H1 (cell line): ENCODE measurements around the gene GADD45A. TPM values are rescaled to one million over a fixed set of nuclear protein-coding genes. Genes with fewer than 3 reads are reported as not detected.

Experiments
- CTCF ChIP-seq, 3 experiments: IDR thresholded peaks; 1 replicate in 2 of 3; 2 replicates in 1 of 3; pipeline versions ENCODE4 v1.5.1 to v1.6.1; 2011; ENCODE audit warnings: low read length in 3 of 3, mild to moderate bottlenecking in 3 of 3, inconsistent platforms in 2 of 3, low read depth in 1 of 3, moderate library complexity in 1 of 3; ENCODE audit not compliant: insufficient read depth in 1 of 3; ENCODE audit errors: control extremely low read depth in 1 of 3
- SIN3A ChIP-seq, 2 experiments: IDR thresholded peaks in 1 of 2; conservative IDR thresholded peaks in 1 of 2; 2 replicates each; pipeline ENCODE4 v1.6.1; 2011 to 2012; ENCODE audit warnings: low read length in 2 of 2, improper control_type of control experiment in 1 of 2, low read depth in 1 of 2, mild to moderate bottlenecking in 1 of 2
- SP4 ChIP-seq: IDR thresholded peaks from 2 replicates; pipeline ENCODE4 v1.6.1; 2012; ENCODE audit warnings: low read length, inconsistent platforms
- SUZ12 ChIP-seq: fragments of 200-600 bp; sonication (generic); IDR thresholded peaks from 2 replicates; pipeline ENCODE4 v1.6.1; 2012; ENCODE audit warnings: mild to moderate bottlenecking, inconsistent platforms, low read length, moderate library complexity, mixed read lengths
- TBP ChIP-seq: IDR thresholded peaks from 2 replicates; pipeline ENCODE4 v1.6.1; 2011; ENCODE audit warnings: low read depth, low read length, improper control_type of control experiment
- YY1 ChIP-seq: IDR thresholded peaks from 2 replicates; pipeline ENCODE4 v1.6.1; 2011; ENCODE audit warnings: low read depth, mild to moderate bottlenecking, low read length
- polyA plus RNA-seq, 7 experiments: library from polyadenylated mRNA; depleted of rRNA in 3 of 7; stranded (reverse) in 5 of 7; unstranded in 2 of 7; fragments of >200 nt in 5 of 7; fragments of 200-250 nt in 2 of 7; gene quantifications; 1 replicate in 5 of 7; 2 replicates in 1 of 7; 4 replicates in 1 of 7; pipeline versions ENCODE4 v1.2.1 to v1.2.3, GENCODE V29; 2011 to 2013; ENCODE audit warnings: missing spikeins in 2 of 7, mixed read lengths in 2 of 7
- total RNA-seq: library from RNA; stranded (reverse); fragmentation: NEBNext Ultra II Directional; extraction: Animal tissue kit (Norgen Biotek cat#: 25700); gene quantifications from 2 replicates; pipeline ENCODE4 v1.2.1, GENCODE V29; 2021
- TF ChIP-seq, protein P1 (sequence below): IDR thresholded peaks from 2 replicates; pipeline ENCODE4 v1.6.1; 2011; ENCODE audit warnings: low read depth, mild to moderate bottlenecking, low read length; ENCODE audit not compliant: insufficient read depth

The GADD45A gene
- total and polyA plus RNA-seq, 2 of the 8 experiments (the other 6 are each of a cell fraction or from before 2014, with no cell fraction given), result 7.6 to 15.6 TPM

DNA sequence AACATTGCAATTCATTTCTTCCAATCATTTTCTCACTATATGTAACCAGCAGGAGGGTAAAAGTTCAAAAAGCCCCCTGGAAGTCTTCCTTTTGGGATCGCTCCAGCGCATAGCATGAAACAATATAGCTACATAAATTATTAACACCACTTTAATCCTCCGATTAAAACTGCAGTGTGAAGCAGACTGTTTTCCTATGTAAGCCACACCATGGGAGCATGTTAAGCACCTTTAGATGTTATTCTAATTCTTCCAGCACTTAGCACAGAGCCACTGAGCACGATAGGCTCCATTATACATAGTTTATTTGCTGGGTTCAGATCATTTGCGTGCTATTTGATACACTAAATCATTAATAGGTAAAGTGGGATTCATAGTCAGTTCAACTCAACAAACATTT is 18.4 kb upstream of the GADD45A start (continued):
- TF ChIP-seq CTCF (IDR thresholded peaks at IDR 0.05; ENCODE audit: control extremely low read depth in 1 of 3, insufficient read depth in 1 of 3, low read depth in 1 of 3, low read length in 3 of 3) (no peak), SIN3A (conservative IDR thresholded peaks at IDR 0.05 in 1 of 2, IDR thresholded peaks at IDR 0.05 in 1 of 2; ENCODE audit: low read depth in 1 of 2, low read length in 2 of 2) (no peak), SP4 (no peak), YY1 (no peak), SUZ12 (no peak), TBP (no peak)
- TF ChIP-seq, protein P1, sequence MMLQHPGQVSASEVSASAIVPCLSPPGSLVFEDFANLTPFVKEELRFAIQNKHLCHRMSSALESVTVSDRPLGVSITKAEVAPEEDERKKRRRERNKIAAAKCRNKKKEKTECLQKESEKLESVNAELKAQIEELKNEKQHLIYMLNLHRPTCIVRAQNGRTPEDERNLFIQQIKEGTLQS, result no peak
